ENCODE data around the gene MAN2A1. TPM values are rescaled to one million over a fixed set of nuclear protein-coding genes. Genes with fewer than 3 reads are reported as not detected.

The MAN2A1 gene
- total RNA-seq, 1 experiment from 2014 or later, result 78.0 TPM

GRCh38 chr5:109719978-109720377 lies 30.3 kb downstream of the MAN2A1 start:
- Histone ChIP-seq H3K4me1 (ENCODE audit: insufficient read depth, low read length) (no peaks in the 10 kb centered on the region), H3K79me2 (ENCODE audit: insufficient read depth, low read length) (no peaks in the 10 kb centered on the region), H3K23me2 (ENCODE audit: insufficient read length, low read depth, low read length, poor library complexity, severe bottlenecking) (no peaks in the 10 kb centered on the region), H3K56ac (ENCODE audit: insufficient read length, low read depth, low read length) (no peak overlapping the region), H3K27ac (ENCODE audit: insufficient read length, low read depth, low read length) (no peak overlapping the region), H4K91ac (ENCODE audit: insufficient read length, low read depth, low read length) (no peak overlapping the region), H3K27me3 (ENCODE audit: insufficient read depth, low read length) (no peaks in the 10 kb centered on the region), H2BK20ac (ENCODE audit: low read depth, low read length, poor library complexity, severe bottlenecking) (no peak overlapping the region), H2BK12ac (ENCODE audit: insufficient read length, low read depth, low read length) (no peak overlapping the region), H4K8ac (replicated peaks; ENCODE audit: insufficient read length, low read depth, low read length) (no peak overlapping the region), H3T11ph (ENCODE audit: low read length) (no peak overlapping the region), H2BK5ac (ENCODE audit: insufficient read length, low read length) (no peak overlapping the region), H4K5ac (ENCODE audit: insufficient read length, low read depth, low read length) (no peak overlapping the region), H2AFZ (ENCODE audit: low read length) (no peak overlapping the region), H3K23ac (ENCODE audit: insufficient read length, low read depth, low read length) (no peak overlapping the region), H3K18ac (ENCODE audit: insufficient read length, low read depth, low read length) (no peak overlapping the region), H2BK120ac (ENCODE audit: low read depth, low read length, poor library complexity, severe bottlenecking) (no peak overlapping the region), H3K9ac (ENCODE audit: extremely low read depth, insufficient read length, low read length) (no peak overlapping the region), H4K20me1 (ENCODE audit: control insufficient read depth, insufficient read depth, insufficient read length) (no peaks in the 10 kb centered on the region), H3K14ac (ENCODE audit: insufficient read depth, low read length) (no peak overlapping the region), H2BK15ac (ENCODE audit: low read depth, low read length) (no peak overlapping the region), H3K4ac (ENCODE audit: low read depth, low read length) (no peak overlapping the region), H3K9me3 (ENCODE audit: control insufficient read depth, low read depth, low read length) (no peaks in the 10 kb centered on the region), H2AK5ac (ENCODE audit: insufficient read length, low read length) (no peak overlapping the region), H3K79me1 (ENCODE audit: insufficient read depth, low read depth, low read length, poor library complexity, severe bottlenecking) (no peaks in the 10 kb centered on the region), H3K4me2 (ENCODE audit: insufficient read depth, insufficient read length, low read length) (no peak overlapping the region)
- no peak overlapping the region for H3K27ac Mint-ChIP-seq
- no peaks in the 10 kb centered on the region for H3K9me3 Mint-ChIP-seq
- H3K4me1 Mint-ChIP-seq, result peaks cover 11 to 17% of the 10 kb centered on the region in 2 experiments
- H3K36me3 Mint-ChIP-seq (ENCODE audit: insufficient read depth in 1 of 3, low read depth in 3 of 3), result peaks cover 4 to 38% (median 31%) of the 10 kb centered on the region in 3 experiments; a peak in 6 of 7 replicates
- DNase-seq, result no peak
- H3K4me3 Mint-ChIP-seq, result no peak overlapping the region
- H3K27me3 Mint-ChIP-seq (ENCODE audit: low read depth), result no peaks in the 10 kb centered on the region
- TF ChIP-seq CTCF (conservative IDR thresholded peaks at IDR 0.05), result no peak

Data from H9 (cell line).